Stimulated activated CD8-positive, alpha-beta memory T cell treated with anti-CD3 and anti-CD28 coated beads, Interleukin-7, amount 100 ng/mL, for 48 hours (primary cell): ENCODE data around the gene SERPINE2.

Experiments
- DNase-seq, 2 donors: peaks; one replicate each; pipeline ENCODE4 v3.0.0-alpha.2; 2020; ENCODE audit warnings: low read depth in 1 of 2; ENCODE audit errors: extremely low read depth in 1 of 2

SERPINE2 gene

GRCh38 chr2:223979730-223980396 lies 59.2 kb downstream of the SERPINE2 start:
- no peak for DNase-seq

- DNase-seq: no peak
Observed at GRCh38 chr2:223978451-223978850, 60.6 kb downstream of the SERPINE2 start.

GRCh38 chr2:223976635-223977226 lies 62.4 kb downstream of the SERPINE2 start:
- no peak for DNase-seq

- no peak for DNase-seq
Observed at GRCh38 chr2:223973606-223974005, 65.5 kb downstream of the SERPINE2 start.

- no peak for DNase-seq
Observed at GRCh38 chr2:223972656-223973102, 66.4 kb downstream of the SERPINE2 start.

- DNase-seq: no peak
Observed at GRCh38 chr2:223971731-223972130, 67.4 kb downstream of the SERPINE2 start.

GRCh38 chr2:223970343-223971128 lies 68.5 kb downstream of the SERPINE2 start:
- DNase-seq: no peak

GRCh38 chr2:223969856-223970255 lies 69.2 kb downstream of the SERPINE2 start:
- DNase-seq: no peak

- no peak for DNase-seq
Observed at GRCh38 chr2:223969315-223969714, 69.8 kb downstream of the SERPINE2 start.

- no peak for DNase-seq
Observed at GRCh38 chr2:223967981-223968380, 71.1 kb downstream of the SERPINE2 start.

- no peak for DNase-seq
Observed at GRCh38 chr2:223959688-223960087, 79.4 kb downstream of the SERPINE2 start.

GRCh38 chr2:223957092-223957851 lies 81.8 kb downstream of the SERPINE2 start, which contains the start of gene MRPL44:
TSS of gene MRPL44 (plus strand) at chr2:223957463. CDS start at chr2:223957473, 10 bp downstream.
- DNase-seq: peak; percentile 92 to 94

GRCh38 chr2:223956300-223956699 lies 82.8 kb downstream of the SERPINE2 start:
- DNase-seq: no peak

GRCh38 chr2:223954401-223954800 lies 84.7 kb downstream of the SERPINE2 start:
- DNase-seq: no peak

GRCh38 chr2:223952280-223952968 lies 86.7 kb downstream of the SERPINE2 start:
- DNase-seq: no peak

- no peak for DNase-seq
Observed at GRCh38 chr2:223950448-223951347, 88.4 kb downstream of the SERPINE2 start.

GRCh38 chr2:223949241-223949840 lies 89.7 kb downstream of the SERPINE2 start:
- DNase-seq: no peak

GRCh38 chr2:223947711-223948205 lies 91.3 kb downstream of the SERPINE2 start:
- DNase-seq: no peak

- no peak for DNase-seq
Observed at GRCh38 chr2:223945755-223946154, 93.3 kb downstream of the SERPINE2 start.
